Adipocyte (in vitro differentiated cells): ENCODE results near the gene FLACC1.
A peak's percentile ranks its signal among the peaks of the same experiment; 100 is the strongest.
"Not testable (repeated sequence)": the region's sequence is repeated elsewhere in the genome, so short reads cannot be mapped to it uniquely, and the experiment has no call there.

Source experiments
- DNase-seq: peaks from one replicate; pipeline ENCODE4 v3.0.0-alpha.2; 2015; ENCODE audit warnings: low read depth
- H3K27me3 ChIP-seq: replicated peaks from 2 replicates; pipeline ENCODE4 v1.7.0; 2013; ENCODE audit warnings: mild to moderate bottlenecking, low read length, moderate library complexity; ENCODE audit not compliant: control insufficient read depth, insufficient read depth
- H3K36me3 ChIP-seq: 2 replicates; pipeline ENCODE4 v1.7.0; 2013; ENCODE audit warnings: low read length, mild to moderate bottlenecking, moderate library complexity; ENCODE audit not compliant: control insufficient read depth, insufficient read depth, severe bottlenecking
- H3K4me1 ChIP-seq: 2 replicates; pipeline ENCODE4 v1.7.0; 2013; ENCODE audit warnings: mild to moderate bottlenecking, low read length, moderate library complexity; ENCODE audit not compliant: control insufficient read depth, insufficient read depth
- H3K4me3 ChIP-seq: 2 replicates; pipeline ENCODE4 v1.7.0; 2013; ENCODE audit warnings: mild to moderate bottlenecking, low read length, moderate library complexity
- H3K9ac ChIP-seq: 2 replicates; pipeline ENCODE4 v1.7.0; 2013; ENCODE audit warnings: mild to moderate bottlenecking, low read length, moderate library complexity
- H3K9me3 ChIP-seq: 2 replicates; pipeline ENCODE4 v1.7.0; 2013; ENCODE audit warnings: mild to moderate bottlenecking, low read length, moderate library complexity; ENCODE audit not compliant: control insufficient read depth

The FLACC1 gene

GRCh38 chr2:201248288-201248844, 108.8 kb downstream of the FLACC1 start:
- H3K4me1 ChIP-seq, result peaks cover 19% of the 10 kb centered on the region
- no peak overlapping the region for H3K4me3 ChIP-seq
- no peak for DNase-seq
- H3K27me3 ChIP-seq, result no peaks in the 10 kb centered on the region
- H3K36me3 ChIP-seq, result no peaks in the 10 kb centered on the region
- H3K9ac ChIP-seq, result no peak overlapping the region
- no peaks in the 10 kb centered on the region for H3K9me3 ChIP-seq

- no peak overlapping the region for H3K4me3 ChIP-seq
- H3K9me3 ChIP-seq, result no peaks in the 10 kb centered on the region
- H3K9ac ChIP-seq, result peak overlapping the region; percentile 43
Observed at GRCh38 chr2:201246280-201246679, 110.9 kb downstream of the FLACC1 start.

GRCh38 chr2:201244829-201245228, 112.3 kb downstream of the FLACC1 start:
- no peaks in the 10 kb centered on the region for H3K9me3 ChIP-seq
- DNase-seq, result no peak
- H3K4me3 ChIP-seq, result no peak overlapping the region
- peaks cover 21% of the 10 kb centered on the region for H3K4me1 ChIP-seq
- no peaks in the 10 kb centered on the region for H3K36me3 ChIP-seq
- H3K27me3 ChIP-seq, result no peaks in the 10 kb centered on the region
- no peak overlapping the region for H3K9ac ChIP-seq

More at GRCh38 chr2:201246280-201246679, 110.9 kb downstream of the FLACC1 start:
- H3K36me3 ChIP-seq, result no peaks in the 10 kb centered on the region
- DNase-seq, result no peak
- H3K27me3 ChIP-seq, result no peaks in the 10 kb centered on the region
- H3K4me1 ChIP-seq, result peaks cover 17% of the 10 kb centered on the region

DNA sequence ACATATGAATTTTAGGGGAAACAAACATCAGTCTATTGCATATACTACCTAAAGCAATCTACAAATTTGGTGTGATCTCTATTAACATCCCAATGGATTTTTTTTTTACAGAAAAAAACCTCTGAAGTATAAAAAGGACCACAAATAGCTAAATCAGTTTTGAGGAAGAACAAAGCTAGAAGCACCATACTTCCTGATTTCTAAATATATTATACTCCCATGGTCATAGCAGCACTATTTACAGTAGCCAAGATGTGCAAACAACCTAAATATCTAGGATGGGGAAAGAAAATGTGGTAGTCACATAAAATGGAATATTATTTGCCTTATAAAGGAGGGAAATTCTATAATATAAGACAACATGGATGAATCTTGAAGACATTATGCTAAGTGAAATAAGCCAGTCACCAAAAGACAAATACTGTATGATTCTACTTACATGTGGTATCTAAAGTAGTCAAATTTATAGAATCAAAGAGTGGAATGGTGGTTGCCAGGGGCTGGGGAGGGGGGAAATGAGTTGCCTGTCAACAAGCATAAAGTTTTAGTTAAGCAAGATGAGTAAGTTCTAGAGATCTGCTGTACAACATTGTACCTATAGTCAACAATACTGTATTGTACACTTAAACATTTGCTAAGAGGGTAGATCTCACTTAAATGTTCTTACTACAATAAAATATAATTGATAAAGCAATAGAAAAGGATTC, 114.4 kb downstream of the FLACC1 start:
- Histone ChIP-seq H3K9me3 (no peaks in the 10 kb centered on the region), H3K36me3 (no peaks in the 10 kb centered on the region), H3K27me3 (no peaks in the 10 kb centered on the region), H3K4me1 (peaks cover 26% of the 10 kb centered on the region), H3K4me3 (no peak overlapping the region), H3K9ac (no peak overlapping the region)
- no peak for DNase-seq

DNA sequence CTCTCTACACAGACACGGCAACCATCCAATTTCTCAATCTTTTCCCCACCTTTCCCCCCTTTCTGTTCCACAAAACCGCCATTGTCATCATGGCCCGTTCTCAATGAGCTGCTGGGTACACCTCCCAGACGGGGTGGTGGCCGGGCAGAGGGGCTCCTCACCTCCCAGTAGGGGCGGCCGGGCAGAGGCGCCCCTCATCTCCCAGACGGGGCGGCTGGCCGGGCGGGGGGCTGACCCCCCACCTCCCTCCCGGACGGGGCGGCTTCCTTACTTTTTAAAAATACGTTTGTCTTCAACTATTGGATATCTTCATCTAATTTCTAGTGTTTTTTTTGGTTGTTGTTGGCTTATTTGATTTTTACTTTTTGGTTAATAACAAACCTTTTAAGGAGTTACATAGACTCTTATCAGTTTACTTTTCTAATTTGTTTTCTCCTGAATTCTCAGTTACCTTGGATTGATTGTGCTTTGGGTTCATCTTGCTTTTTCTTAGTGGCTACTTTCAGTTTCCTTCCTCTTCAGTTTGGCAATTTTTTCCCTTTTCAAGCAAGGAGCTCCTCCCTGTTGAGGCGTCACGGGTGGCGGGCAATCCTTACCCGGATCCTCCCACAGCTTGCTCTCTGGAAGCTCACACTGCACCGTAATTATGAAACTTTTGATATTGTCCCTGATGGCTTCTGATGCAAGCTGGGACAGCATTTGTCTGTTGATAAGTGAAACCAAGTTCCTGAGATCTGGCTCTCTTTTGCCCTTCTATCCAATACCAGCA, 117.8 kb downstream of the FLACC1 start:
- H3K4me1 ChIP-seq, result peaks cover 34% of the 10 kb centered on the region
- not testable (repeated sequence) for H3K36me3 ChIP-seq, DNase-seq, H3K27me3 ChIP-seq, H3K9me3 ChIP-seq
- H3K9ac ChIP-seq, result peak overlapping the region; percentile 57
- H3K4me3 ChIP-seq, result peak overlapping the region; percentile 56
